Right ventricle myocardium superior (tissue), 1 donor: ENCODE results near the gene STK11IP. TPM values are rescaled to one million over a fixed set of nuclear protein-coding genes. Genes with fewer than 3 reads are reported as not detected.

Experiments
- ATAC-seq: fragments of 200-7000 bp; cut with Tn5 transposase; one replicate; pipeline ENCODE4 v1.9.1; 2020; ENCODE audit warnings: mild to moderate bottlenecking; ENCODE audit not compliant: poor library complexity
- DNase-seq: peaks from one replicate; pipeline ENCODE4 v3.0.0-alpha.2; 2020
- intact Hi-C: fragments of 100-400 bp; cut with DNase I; formaldehyde crosslinking; loops from one replicate; pipeline ENCODE4 v1.11.2; 2022
- total RNA-seq: library from RNA; stranded (reverse); fragmentation: NEBNext Ultra II Directional; extraction: Animal tissue kit (Norgen Biotek cat#: 25700); gene quantifications from one replicate; pipeline ENCODE4 v1.2.1, GENCODE V29; 2021
- donor health status: DM: no; HTN: yes; CAD: no; lungs with severe emphysema.

STK11IP gene
- total RNA-seq, 1 donor from 2014 or later, result 15.6 TPM

DNA sequence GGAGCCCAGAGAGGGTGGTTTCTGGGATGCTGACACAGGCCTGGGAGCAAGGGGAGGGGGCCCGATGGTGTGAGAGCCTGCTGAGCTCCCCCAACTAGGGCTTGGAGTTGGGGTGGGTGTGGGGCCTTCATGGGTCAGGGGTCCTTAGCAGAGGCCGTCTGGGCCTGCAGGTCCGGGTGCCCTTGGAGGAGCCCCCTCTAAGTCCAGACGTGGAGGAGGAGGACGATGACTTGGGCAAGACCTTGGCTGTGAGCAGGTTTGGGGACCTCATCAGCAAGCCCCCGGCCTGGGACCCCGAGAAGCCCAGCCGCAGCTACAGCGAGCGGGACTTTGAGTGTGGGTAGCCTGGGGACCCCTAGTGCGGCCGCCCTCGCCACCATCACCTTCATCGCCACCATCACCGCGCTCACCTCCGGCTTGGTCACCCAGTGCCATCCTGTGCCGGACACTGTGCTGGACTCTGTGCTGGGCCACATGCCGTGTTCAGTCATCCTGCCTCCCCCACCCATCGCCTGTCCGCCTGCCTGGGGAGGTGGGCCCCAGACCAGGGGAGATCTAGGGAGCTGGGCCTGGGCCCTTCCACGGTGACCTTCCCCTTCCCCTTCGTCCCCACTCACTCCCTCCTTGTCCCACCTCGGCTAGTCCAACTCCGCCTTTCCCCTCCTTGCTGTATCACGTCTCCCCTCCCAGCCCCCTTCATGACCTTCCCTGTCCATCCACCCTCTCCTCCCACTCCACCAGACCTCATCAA is 30.8 kb downstream of the STK11IP start:
- intact Hi-C loops, result no loop called here
- DNase-seq, result no peak

DNA sequence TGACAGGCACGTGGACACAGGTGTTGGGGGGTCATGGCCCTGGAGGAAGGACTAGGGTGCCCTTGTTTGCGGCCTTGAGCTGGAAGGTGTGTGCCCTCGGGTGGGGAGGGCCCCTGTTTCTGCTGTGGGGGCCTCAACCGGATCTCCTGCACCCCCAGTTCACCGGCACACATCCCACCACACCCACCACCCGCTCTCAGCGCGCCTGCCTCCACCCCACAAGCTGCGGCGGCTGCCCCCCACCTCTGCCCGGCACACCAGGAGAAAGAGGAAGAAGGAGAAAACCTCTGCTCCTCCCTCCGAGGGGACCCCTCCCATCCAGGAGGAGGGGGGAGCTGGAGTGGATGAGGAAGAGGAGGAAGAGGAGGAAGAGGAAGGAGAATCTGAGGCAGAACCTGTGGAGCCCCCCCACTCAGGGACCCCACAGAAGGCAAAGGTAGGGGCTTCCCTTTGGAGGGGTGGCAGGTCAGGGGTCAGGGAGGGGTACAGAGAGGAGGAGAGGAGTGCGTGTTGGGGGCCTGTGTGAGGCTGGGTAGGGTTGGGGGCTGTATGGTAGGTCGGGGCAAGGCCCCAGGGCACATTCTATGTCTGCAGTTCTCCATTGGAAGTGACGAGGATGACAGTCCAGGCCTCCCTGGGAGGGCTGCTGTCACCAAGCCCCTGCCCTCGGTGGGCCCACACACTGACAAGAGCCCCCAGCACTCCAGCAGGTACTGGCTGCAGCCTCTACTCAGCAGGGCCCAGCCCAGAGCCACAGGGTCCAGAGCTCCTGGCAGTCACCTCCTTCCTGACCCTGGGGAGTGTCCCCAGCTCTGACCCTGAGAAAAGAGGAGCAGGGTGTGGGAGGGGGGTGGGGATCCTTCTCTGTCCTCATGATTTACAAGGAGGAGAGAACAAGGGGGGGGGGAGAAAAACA is 31.6 kb downstream of the STK11IP start:
- ATAC-seq (peak; percentile 2), DNase-seq (no peak)
- intact Hi-C loops, result no loop called here

More for the DNA sequence above, 30.8 kb downstream of the STK11IP start:
- ATAC-seq, result peak; percentile 7

GRCh38 chr2:219629976-219630695 is 32.5 kb downstream of the STK11IP start:
- ATAC-seq (peak; percentile 55), DNase-seq (peak; percentile 78)
- intact Hi-C loops, result no loop called here

DNA sequence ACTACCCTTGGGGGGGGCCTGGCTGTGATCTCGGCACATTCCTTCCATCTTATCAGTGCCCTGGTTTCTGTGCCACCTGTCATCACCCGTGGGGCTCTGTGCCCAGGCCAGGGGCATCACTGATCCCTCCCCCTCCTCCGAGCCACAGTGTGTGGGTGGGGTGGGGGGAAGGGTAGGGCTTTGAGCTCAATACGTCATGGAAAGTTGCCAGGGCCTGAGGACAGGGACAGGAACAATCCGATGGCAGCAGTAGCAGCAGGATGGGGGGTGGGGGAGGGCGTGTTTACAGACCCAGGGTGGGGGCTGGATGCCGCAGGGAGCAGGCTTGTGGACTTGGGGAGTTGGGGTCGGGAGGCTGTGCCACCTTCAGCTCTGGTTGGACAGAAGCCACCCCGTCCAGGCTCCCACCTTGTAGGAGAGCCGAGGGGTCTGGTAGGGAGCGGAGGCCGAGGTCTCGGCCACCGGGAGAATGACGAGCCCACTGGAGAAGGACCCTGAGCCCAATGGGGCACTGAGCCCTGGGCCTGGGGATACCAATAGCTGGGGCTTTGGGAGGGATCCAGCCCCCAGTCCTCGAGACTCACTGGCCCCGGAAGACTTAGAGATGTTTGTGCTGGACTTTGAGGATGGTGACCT is 33.2 kb downstream of the STK11IP start:
- DNase-seq (peak; percentile 89), ATAC-seq (peak; percentile 63)
- intact Hi-C loops, result no loop called here

DNA sequence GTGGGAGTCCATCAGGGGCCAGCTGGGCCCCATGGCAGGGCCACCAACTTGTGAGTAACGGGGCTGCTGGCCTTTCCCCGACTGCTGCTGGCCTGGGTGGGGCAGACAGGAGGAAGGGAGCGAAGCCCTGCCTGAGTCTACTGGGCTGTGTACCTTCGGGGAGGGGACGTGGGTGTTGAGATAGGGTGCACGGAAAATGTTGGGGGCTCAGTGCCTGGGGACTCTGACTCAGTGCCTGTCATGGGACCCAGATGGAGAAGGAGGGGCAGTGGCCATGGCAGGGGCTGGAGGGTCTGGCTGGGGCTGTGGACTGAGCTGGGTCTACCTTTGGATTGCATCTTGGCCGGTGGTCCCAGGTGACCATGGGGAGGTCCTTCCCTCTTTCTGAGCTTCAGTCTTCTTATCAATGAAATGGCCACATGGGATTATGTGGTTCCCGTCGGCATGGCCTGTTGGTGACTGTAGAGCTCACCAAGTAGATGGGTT is 33.8 kb downstream of the STK11IP start:
- DNase-seq, result no peak
- intact Hi-C loops, result no loop called here
- no peak for ATAC-seq

DNA sequence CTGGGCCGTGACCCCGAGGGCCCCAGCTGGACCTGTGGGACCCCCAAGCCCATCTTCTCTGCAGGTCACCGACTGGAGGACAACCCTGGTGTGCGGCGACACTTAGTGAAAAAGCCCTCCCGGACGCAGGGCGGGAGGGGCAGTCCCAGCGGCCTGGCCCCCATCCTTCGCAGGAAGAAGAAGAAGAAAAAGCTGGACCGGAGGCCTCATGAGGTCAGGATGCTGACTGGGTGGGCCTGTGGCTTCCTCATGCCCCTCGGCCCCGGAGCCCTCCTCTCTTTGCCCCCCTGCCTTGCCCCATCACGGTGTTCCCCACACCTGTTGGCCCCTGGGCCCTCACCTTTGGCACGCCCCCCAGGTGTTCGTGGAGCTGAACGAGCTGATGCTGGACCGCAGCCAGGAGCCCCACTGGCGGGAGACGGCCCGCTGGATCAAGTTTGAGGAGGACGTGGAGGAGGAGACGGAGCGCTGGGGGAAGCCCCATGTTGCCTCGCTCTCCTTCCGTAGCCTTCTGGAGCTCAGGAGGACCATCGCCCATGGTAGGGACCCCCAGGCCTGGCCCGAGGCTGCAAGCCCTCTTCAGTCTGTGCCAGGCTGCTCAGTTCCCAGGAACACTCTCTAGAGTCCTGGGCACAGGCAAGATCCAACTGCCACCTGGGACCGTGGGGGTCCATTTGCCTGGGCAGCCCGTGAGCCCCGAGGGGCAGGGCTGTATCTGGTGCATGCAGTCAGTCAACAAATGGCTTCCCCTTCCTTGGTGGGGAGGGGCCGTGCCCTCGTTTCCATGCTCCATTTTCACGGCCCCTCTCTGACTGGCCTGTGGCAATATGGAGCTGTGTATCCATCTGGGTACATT is 34.5 kb downstream of the STK11IP start:
- intact Hi-C loops, result no loop called here
- no peak for ATAC-seq
- DNase-seq, result no peak

DNA sequence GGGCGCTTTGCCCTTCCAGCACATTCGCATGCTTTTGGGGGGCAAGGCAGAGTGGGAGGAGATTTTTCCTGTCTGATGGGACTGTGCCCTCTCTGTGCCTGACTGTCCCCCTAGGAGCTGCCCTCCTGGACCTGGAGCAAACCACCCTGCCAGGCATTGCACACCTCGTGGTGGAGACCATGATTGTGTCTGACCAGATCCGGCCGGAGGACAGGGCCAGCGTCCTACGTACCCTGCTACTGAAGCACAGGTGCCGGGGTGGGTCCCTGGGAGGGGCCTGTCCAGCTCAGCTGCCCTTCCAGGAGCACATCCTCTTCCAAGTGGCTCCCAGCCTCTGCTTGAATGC is 35.1 kb downstream of the STK11IP start:
- intact Hi-C loops, result no loop called here
- ATAC-seq (no peak), DNase-seq (no peak)

DNA sequence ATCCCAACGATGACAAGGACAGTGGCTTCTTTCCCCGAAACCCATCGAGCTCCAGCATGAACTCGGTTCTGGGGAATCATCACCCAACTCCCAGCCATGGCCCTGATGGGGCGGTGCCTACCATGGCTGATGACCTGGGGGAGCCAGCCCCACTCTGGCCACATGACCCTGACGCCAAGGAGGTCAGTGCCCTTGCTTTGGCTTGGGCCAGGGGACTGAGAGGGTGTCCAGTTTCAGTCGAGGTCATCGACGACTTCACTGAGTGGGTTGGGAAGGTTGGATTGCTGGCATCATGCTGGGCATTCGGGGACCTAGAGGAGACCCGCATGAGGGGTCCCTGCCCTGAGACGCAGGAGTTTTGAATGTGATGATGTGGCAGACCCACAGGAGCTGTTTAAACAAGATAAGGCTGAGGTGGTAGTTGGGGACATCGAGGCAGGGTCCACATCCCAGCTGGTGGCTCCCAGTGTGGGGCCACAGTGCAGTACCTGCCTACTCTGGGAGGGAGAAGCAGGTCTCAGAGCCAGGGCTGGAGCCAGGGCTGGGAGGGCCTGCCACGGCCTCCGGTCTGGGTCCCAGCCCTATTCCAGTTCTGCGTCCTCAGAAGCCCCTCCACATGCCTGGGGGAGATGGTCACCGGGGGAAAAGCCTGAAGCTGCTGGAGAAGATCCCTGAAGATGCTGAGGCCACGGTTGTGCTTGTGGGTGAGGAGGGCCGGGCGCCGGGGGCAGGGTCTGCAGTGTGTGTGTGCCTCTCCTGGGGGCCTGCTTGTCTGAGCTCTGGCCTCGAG is 35.8 kb downstream of the STK11IP start:
- ATAC-seq, result no peak
- intact Hi-C loops, result no loop called here
- no peak for DNase-seq

- intact Hi-C loops, result no loop called here
- ATAC-seq, result no peak
Observed at GRCh38 chr2:219634171-219634940, 36.7 kb downstream of the STK11IP start.

GRCh38 chr2:219634951-219635751 is 37.5 kb downstream of the STK11IP start:
- ATAC-seq (no peak), DNase-seq (no peak)
- intact Hi-C loops, result no loop called here

More at GRCh38 chr2:219634171-219634940, 36.7 kb downstream of the STK11IP start:
- no peak for DNase-seq

GRCh38 chr2:219636144-219636915 is 38.7 kb downstream of the STK11IP start:
- ATAC-seq, result no peak
- DNase-seq, result no peak
- intact Hi-C loops, result no loop called here

DNA sequence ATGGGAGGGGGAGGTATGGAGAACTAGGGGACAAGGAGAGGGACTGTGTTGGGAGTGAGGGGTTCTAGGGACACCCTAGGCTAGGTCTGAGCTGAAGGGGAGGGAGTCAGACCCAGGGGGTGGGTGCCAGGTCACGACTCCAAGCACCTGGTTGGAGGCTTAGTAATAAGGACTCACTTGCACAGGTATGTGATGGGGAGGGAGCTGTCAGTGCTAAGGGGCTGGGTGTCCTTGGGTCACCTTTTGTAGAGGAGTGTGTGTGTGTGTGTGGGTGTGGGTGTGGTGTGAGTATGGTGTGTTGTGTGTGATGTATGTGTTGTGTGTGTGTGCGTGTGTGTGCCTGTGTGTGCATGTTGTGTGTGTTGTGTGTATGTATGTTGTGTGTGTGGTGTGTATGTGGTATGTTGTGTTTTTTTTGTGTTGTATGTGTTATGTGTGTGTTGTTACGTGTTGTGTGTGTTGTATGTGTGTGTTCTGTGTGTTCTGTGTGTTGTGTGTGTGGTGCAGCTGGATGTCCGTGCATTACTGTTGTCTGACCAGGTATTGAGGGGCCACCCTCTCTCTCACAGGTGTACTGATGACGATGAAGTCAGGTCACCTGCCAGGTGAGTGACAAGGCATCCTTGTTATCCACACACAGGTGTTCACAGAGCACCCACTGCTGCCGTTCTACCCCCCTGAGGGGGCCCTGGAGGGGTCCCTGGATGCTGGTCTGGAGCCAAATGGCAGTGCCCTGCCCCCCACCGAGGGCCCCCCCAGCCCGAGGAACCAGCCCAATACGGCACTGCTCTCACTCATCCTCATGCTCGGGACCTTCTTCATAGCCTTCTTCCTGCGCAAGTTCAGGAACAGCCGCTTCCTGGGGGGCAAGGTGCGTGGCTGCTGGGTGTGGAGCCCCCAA is 39.5 kb downstream of the STK11IP start:
- no peak for DNase-seq
- intact Hi-C loops, result no loop called here
- ATAC-seq, result no peak

DNA sequence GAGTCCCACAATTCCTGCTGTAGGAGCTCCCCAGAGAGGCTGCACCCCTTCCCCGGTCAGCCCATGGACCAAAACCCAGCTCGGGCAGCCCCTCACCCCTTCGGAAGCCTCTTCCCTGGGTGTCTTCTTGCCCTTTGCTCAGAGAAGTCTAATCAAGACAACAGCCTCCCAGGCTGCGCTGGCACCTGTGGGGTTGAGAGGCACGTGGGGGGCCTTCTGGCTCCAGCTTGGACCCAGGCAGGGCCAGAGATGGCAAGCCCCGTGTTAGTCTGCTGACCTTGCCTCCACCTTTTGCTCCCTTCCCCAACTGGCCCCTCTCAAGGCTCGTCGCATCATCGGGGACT is 40.2 kb downstream of the STK11IP start:
- intact Hi-C loops, result no loop called here
- no peak for DNase-seq
- no peak for ATAC-seq
